ENCODE data around the gene TTC19.

TTC19 gene

DNA sequence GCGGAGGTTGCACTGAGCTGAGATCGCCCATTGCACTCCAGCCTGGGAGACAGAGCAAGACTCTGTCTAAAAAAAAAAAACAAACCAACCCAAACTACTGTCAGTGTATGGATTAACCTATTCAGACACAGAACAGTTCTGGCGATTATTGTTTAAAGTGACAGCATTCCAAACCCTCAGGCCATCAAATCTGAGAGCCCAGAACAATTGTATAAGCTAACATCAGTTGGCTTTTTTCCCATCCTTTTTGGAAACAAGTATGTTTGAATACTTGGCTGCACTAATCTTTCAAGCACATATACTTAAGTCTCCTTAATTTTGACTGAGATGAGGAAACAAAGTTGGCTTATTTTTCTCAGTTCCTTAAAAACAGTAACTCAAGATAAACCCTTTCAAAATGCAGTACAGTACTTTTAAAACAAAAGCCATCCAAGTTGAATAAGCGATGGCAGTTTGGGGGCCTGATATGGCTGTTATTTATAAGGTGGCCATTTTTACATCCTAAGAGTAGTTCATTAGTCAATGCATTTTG, 1.5 kb upstream of the TTC19 start:
- TF ChIP-seq, protein P1, sequence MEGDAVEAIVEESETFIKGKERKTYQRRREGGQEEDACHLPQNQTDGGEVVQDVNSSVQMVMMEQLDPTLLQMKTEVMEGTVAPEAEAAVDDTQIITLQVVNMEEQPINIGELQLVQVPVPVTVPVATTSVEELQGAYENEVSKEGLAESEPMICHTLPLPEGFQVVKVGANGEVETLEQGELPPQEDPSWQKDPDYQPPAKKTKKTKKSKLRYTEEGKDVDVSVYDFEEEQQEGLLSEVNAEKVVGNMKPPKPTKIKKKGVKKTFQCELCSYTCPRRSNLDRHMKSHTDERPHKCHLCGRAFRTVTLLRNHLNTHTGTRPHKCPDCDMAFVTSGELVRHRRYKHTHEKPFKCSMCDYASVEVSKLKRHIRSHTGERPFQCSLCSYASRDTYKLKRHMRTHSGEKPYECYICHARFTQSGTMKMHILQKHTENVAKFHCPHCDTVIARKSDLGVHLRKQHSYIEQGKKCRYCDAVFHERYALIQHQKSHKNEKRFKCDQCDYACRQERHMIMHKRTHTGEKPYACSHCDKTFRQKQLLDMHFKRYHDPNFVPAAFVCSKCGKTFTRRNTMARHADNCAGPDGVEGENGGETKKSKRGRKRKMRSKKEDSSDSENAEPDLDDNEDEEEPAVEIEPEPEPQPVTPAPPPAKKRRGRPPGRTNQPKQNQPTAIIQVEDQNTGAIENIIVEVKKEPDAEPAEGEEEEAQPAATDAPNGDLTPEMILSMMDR (conservative IDR thresholded peaks at IDR 0.05): no peak
- no peak for TF ChIP-seq ZFX (IDR thresholded peaks at IDR 0.05)
- H3K27ac ChIP-seq: no peak overlapping the region

DNA sequence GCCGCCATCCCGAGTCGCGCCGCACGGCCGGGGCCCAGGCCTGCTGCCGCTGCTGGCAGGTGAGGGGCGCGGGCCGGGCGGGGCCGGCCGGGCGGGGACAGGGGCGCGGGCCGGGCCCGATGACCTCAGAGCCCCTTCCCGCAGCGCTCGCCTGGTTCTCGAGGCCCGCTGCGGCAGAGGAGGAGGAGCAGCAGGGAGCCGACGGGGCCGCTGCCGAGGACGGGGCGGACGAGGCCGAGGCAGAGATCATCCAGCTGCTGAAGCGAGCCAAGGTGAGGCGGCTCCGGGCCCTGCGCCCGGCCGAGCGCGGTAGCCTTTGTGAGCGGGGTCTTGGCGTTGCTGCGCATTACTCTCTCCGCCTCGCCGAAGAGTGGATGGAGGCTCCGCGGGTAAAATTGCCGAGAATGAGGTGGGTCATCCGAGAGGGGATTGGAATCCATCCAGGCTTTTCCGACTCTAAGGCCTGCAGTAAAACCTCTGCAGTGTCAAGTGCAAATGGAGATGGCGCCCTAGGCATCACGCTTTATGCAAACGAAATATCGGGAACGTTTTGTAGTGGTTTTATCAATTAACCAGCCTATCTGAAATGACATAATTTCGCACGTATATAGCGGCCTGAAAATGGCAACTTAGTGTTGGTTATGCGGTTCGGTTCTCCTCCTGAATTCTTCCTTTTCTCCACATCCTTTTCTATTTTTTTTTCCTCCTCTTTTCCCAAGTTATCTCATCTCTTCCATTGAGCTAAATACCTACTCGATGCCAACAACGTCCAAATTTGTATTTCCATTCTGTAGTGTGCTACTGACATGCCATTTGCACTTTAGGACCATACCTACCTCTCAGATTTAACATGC, 577 bp downstream of the TTC19 start:
- H3K27ac ChIP-seq: peak overlapping the region; percentile 91
- TF ChIP-seq, protein P1 (conservative IDR thresholded peaks at IDR 0.05): no peak
- TF ChIP-seq ZFX (IDR thresholded peaks at IDR 0.05): peak; percentile 99

DNA sequence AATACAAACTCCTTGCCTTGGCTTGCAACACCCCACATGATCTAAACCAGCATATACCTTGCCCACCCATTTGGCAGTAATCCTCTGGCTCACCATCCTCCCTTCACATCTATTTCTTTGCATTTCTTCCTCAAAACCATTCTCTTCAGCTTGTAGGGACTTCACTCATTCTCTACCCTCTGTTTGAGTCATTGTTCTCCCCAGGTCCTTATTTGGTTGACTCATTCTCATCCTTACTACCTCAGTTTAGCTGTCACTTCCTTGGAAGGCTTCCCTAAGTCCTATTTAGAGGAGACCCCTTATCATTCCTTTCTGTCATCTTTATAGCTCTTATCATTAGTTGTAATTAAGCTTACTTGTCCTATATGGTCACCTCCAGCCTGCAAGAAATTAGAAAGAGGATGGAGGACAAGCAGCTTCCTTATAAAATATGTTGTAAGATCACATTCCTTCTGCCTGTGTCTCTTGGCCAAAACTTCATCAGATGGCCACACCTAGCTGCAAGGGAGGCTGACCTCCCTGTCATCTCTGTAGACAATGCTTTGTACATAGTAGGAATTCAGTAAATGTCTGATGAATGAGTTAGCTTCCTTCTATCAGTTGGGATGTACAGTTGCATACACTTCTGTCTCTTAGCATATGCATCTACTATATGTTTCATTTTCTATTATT, 1.7 kb downstream of the TTC19 start:
- TF ChIP-seq, protein P1 (conservative IDR thresholded peaks at IDR 0.05): no peak
- no peak for TF ChIP-seq ZFX (IDR thresholded peaks at IDR 0.05)

DNA sequence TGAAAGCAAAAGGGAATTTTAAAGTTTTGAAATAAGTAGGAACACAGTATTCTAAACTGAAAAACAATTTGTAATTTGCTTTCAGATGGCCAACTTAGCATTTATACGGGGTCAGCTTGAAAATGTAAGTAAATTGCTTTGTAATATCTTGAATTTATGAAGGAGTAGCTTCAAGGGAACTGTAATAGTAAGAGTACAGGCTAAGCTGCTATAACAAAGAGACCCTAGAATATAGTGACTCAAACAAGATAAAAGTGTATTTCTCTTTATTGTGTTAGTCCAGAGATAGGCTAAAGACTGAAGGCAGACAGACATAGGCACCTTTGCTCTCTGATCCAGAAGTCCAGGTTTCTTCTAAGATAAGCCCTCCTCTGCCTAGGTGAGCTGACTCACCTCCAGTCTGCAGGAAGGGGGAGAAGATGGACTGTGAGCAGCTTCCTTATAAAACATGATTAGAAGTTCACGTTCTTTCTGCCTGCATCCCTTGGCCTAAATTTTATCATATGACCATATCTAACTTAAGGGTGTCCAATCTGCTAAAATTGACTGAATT, 3.2 kb downstream of the TTC19 start:
- H3K27ac ChIP-seq: no peak overlapping the region
- TF ChIP-seq ZFX (IDR thresholded peaks at IDR 0.05): no peak
- TF ChIP-seq, protein P1 (conservative IDR thresholded peaks at IDR 0.05): no peak

More for the DNA sequence above, 1.7 kb downstream of the TTC19 start:
- H3K27ac ChIP-seq: peak overlapping the region; percentile 91; the same call in 1 of the 2 replicates

DNA sequence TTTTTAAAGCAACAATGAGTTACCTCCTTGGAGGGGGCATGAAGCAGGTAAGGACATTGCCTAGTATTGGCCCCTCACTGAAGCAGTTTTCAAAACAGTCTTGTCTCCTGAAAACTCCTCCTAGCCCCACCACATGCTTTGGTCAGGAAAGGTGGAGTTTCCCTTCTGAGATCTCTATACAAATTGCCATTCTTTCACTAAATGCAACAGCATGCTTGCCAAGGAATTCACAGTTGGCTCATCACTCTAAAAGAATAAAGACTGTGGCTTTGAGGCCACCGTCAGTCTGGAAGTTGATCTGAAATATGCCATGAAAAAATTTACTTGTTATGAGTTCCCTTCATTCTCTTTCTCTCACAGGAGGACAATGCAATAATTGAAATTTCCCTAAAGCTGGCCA, 4.2 kb downstream of the TTC19 start:
- H3K27ac ChIP-seq: no peak overlapping the region
- TF ChIP-seq, protein P1 (conservative IDR thresholded peaks at IDR 0.05): no peak

DNA sequence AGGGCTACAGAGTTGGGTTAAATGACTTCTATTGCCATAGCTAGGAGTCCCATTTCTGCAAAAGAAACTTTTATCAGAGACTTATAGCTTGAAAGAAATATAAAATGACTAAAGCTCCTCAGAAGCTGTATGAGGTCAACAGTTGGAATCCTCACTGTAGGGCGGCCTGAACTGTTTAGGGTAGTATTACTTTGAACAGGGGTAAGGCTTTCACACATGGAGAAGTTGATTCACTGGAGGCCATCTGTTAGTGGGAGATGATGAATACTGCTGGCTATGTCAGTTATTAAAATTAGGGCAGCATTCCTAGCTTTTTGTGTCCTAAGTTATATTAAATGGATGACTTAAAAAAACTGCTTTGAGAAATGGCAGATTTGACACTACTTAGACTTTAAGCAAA, 6.0 kb downstream of the TTC19 start:
- TF ChIP-seq ZFX (IDR thresholded peaks at IDR 0.05): no peak
- TF ChIP-seq, protein P1 (conservative IDR thresholded peaks at IDR 0.05): no peak
- H3K27ac ChIP-seq: no peak overlapping the region

DNA sequence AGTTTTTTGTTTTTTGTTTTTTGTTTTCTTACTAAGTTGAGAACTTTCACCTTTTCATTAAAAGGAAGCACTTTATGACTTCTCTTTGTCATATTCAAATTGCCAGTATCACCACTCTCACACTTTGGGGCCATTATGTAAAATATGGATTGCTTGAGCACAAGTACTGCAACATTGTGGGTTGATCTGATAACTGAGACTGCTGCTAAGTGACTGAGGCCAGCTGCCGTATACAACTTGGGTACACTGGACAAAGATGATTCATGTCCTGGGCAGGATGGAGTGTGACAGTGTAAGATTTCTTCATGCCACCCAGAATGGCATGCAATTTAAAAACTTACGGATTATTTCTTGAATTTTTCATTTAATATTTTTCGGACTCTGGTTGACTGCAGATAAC, 7.8 kb downstream of the TTC19 start:
- TF ChIP-seq, protein P1 (conservative IDR thresholded peaks at IDR 0.05): no peak
- no peak for TF ChIP-seq ZFX (IDR thresholded peaks at IDR 0.05)
- no peak overlapping the region for H3K27ac ChIP-seq

All from C4-2B (cell line).